ENCODE results near the gene NDUFA8. TPM values are rescaled to one million over a fixed set of nuclear protein-coding genes. Genes with fewer than 3 reads are reported as not detected.

Gene NDUFA8
- total RNA-seq, 2 donors from 2014 or later: 40.7 to 58.2 TPM

GRCh38 chr9:122129969-122130368 lies 29.6 kb downstream of the NDUFA8 start:
- Mint-ChIP-seq H3K27ac (no peak overlapping the region), H3K36me3 (no peaks in the 10 kb centered on the region)

GRCh38 chr9:122128969-122129343 lies 30.6 kb downstream of the NDUFA8 start:
- Mint-ChIP-seq H3K27ac (no peak overlapping the region), H3K36me3 (no peaks in the 10 kb centered on the region), H3K9me3 (no peaks in the 10 kb centered on the region)
- DNase-seq (ENCODE audit: low spot score in 2 of 2) (no peak), ATAC-seq (no peak)

More at GRCh38 chr9:122129969-122130368, 29.6 kb downstream of the NDUFA8 start:
- no peak for DNase-seq (ENCODE audit: low spot score in 2 of 2)
- ATAC-seq: no peak
- H3K9me3 Mint-ChIP-seq: no peaks in the 10 kb centered on the region

DNA sequence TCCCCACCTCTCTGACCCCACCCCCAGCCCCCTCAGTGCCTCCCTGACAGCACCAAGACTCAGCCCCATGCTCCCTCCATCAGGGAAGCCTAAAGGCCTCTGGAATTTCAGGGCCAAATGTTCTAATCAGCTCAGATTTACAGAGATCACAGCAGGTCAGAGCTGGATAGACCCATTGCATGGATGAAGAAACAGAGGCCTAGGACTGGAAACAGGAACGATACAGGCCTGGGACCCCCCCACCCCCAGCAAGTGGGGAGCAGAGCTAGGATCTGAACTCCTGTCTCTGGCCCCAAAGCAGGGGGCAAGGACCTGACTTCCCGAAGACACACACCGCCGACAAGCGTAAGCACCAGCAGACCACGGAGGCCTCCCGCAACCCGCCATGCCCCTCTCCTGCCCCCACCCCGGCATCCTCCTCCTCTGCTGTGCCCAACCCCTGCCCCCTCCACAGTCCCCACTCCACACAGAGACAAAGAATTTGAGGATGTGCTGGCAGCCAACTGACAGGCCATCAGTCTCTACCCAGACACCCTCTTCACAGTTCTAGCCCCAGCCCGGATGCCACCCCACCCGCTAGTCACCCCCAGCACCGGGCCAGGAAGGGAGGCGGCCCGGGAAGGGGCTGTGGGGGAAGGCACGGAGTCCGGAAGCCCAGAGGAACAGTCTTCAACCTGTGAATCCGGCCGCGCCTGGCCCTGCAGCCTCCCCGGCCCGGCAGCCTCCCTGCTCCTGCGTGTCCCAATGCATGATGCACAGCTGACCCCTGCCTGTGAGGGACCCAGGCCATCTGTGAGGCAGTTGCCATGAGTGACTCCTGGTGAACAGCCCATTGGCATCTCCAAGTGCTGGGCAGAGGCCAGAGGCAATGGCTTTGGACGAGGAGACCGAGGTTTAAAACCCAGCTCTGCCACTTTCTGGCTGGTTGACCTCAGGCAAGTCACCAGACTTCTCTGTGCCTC lies 31.3 kb downstream of the NDUFA8 start:
- no peak overlapping the region for H3K27ac Mint-ChIP-seq
- ATAC-seq: no peak
- no peaks in the 10 kb centered on the region for H3K9me3 Mint-ChIP-seq
- H3K36me3 Mint-ChIP-seq: no peaks in the 10 kb centered on the region
- DNase-seq (ENCODE audit: low spot score in 2 of 2): no peak

DNA sequence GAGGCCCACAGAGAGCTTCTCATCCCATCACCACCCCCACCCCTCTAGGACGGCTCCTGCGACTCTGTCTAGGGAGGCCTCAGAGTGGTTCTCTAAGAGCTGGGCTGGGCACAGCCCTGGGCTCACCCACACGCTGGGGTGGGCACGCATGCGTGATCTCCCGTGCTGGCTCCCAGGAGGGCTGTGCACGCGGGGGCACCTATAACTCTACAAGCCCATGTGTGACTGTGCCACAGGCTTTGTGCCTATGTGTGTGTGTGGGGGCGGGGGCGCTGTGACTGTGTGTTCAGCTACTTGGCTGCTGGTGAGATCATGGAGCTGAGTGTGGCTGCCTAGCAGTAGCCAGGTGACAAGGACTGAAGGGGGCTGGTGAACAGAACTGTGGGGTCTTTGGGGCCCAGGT lies 32.2 kb downstream of the NDUFA8 start:
- ATAC-seq (no peak), DNase-seq (ENCODE audit: low spot score in 2 of 2) (no peak)
- H3K36me3 Mint-ChIP-seq: no peaks in the 10 kb centered on the region
- no peaks in the 10 kb centered on the region for H3K9me3 Mint-ChIP-seq
- H3K27ac Mint-ChIP-seq: no peak overlapping the region

- Mint-ChIP-seq H3K9me3 (no peaks in the 10 kb centered on the region), H3K27ac (no peak overlapping the region)
Measured at GRCh38 chr9:122126331-122127261, 33.0 kb downstream of the NDUFA8 start.

GRCh38 chr9:122125509-122126330 lies 33.9 kb downstream of the NDUFA8 start:
- Mint-ChIP-seq H3K9me3 (no peaks in the 10 kb centered on the region), H3K36me3 (no peaks in the 10 kb centered on the region), H3K27ac (no peak overlapping the region)
- peak; percentile 15 to 19 for ATAC-seq
- no peak for DNase-seq (ENCODE audit: low spot score in 2 of 2)

More at GRCh38 chr9:122126331-122127261, 33.0 kb downstream of the NDUFA8 start:
- no peak for ATAC-seq
- no peaks in the 10 kb centered on the region for H3K36me3 Mint-ChIP-seq
- peak in 1 of 2 donors; percentile 27 for DNase-seq (ENCODE audit: low spot score in 2 of 2)

- Mint-ChIP-seq H3K27ac (no peak overlapping the region), H3K36me3 (no peaks in the 10 kb centered on the region), H3K9me3 (no peaks in the 10 kb centered on the region)
- peak; percentile 81 to 88 for ATAC-seq
- peak; percentile 65 to 85 for DNase-seq (ENCODE audit: low spot score in 2 of 2)
Measured at GRCh38 chr9:122125158-122125508, 34.4 kb downstream of the NDUFA8 start.

- no peaks in the 10 kb centered on the region for H3K36me3 Mint-ChIP-seq
- H3K9me3 Mint-ChIP-seq: no peaks in the 10 kb centered on the region
- DNase-seq (ENCODE audit: low spot score in 2 of 2): no peak
- no peak overlapping the region for H3K27ac Mint-ChIP-seq
- ATAC-seq: no peak
Measured at GRCh38 chr9:122124528-122124927, 35.1 kb downstream of the NDUFA8 start.

- no peaks in the 10 kb centered on the region for H3K36me3 Mint-ChIP-seq
- no peak overlapping the region for H3K27ac Mint-ChIP-seq
- ATAC-seq (no peak), DNase-seq (ENCODE audit: low spot score in 2 of 2) (no peak)
- no peaks in the 10 kb centered on the region for H3K9me3 Mint-ChIP-seq
Measured at GRCh38 chr9:122124048-122124447, 35.5 kb downstream of the NDUFA8 start.

DNA sequence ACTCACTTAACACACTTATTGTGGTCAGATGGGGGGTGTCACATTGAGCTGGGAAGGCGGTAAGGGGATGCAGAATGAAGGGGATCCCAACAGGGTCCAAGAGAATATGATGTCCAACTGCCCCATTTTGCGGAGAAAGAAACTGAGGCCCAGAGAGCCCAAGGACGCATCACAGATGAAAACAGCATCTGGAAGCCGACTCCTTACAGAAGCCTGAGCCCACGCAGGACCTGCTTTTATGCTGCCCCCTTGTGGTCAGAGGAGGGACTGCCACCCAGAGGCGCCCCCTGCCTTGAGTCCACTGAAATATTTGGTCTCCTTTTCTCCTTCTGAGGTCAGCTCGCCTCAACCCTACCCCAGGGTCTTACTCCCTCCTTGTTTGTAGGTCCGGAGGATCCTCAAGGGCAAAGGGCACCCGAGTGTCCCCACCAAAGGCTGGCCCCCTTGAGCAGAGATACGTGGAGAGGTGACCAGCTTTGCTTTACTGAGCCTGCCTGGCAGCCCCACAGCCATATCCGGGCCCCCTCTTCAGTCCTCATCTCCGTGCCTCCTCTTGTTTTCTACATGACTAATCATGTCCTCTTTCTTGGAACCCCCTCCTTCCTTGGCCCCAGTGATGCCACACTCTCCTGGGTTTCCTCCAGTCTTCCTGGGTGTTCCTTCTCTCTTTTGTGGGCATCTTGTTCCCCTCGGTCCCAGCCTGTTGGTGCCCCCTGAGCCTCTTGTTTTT lies 36.5 kb downstream of the NDUFA8 start:
- no peaks in the 10 kb centered on the region for H3K36me3 Mint-ChIP-seq

GRCh38 chr9:122122468-122122867 lies 37.1 kb downstream of the NDUFA8 start:
- H3K27ac Mint-ChIP-seq: no peak overlapping the region
- H3K9me3 Mint-ChIP-seq: no peaks in the 10 kb centered on the region
- DNase-seq (ENCODE audit: low spot score in 2 of 2) (no peak), ATAC-seq (no peak)
- H3K36me3 Mint-ChIP-seq: no peaks in the 10 kb centered on the region

More for the DNA sequence above, 36.5 kb downstream of the NDUFA8 start:
- Mint-ChIP-seq H3K27ac (no peak overlapping the region), H3K9me3 (no peaks in the 10 kb centered on the region)
- peak in 1 of 2 donors; percentile 82 for DNase-seq (ENCODE audit: low spot score in 2 of 2)
- ATAC-seq: peak; percentile 50 to 64

DNA sequence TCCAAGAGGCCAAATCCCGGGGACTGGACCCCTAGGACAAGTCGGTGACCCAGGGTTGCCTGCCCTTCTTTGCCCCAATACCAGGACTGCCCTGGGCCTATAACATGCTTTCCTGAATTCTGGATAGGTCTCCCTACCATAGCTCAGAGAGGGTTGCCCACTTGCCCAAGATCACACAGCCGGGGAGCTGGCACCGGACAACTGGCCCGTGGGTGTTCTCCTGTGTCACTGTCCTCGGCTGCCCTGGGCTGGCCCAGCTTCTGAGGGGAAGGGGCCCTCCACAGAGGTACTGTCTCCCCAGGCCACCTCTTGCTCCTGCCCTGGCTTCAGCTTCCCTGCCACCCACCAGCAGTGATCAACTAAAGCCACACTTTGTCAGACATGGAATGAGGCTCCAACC lies 37.6 kb downstream of the NDUFA8 start:
- no peak overlapping the region for H3K27ac Mint-ChIP-seq
- no peaks in the 10 kb centered on the region for H3K9me3 Mint-ChIP-seq
- DNase-seq (ENCODE audit: low spot score in 2 of 2) (no peak), ATAC-seq (no peak)
- no peaks in the 10 kb centered on the region for H3K36me3 Mint-ChIP-seq

- DNase-seq (ENCODE audit: low spot score in 2 of 2) (no peak), ATAC-seq (no peak)
- no peaks in the 10 kb centered on the region for H3K36me3 Mint-ChIP-seq
- no peak overlapping the region for H3K27ac Mint-ChIP-seq
- no peaks in the 10 kb centered on the region for H3K9me3 Mint-ChIP-seq
Measured at GRCh38 chr9:122121391-122121790, 38.2 kb downstream of the NDUFA8 start.

DNA sequence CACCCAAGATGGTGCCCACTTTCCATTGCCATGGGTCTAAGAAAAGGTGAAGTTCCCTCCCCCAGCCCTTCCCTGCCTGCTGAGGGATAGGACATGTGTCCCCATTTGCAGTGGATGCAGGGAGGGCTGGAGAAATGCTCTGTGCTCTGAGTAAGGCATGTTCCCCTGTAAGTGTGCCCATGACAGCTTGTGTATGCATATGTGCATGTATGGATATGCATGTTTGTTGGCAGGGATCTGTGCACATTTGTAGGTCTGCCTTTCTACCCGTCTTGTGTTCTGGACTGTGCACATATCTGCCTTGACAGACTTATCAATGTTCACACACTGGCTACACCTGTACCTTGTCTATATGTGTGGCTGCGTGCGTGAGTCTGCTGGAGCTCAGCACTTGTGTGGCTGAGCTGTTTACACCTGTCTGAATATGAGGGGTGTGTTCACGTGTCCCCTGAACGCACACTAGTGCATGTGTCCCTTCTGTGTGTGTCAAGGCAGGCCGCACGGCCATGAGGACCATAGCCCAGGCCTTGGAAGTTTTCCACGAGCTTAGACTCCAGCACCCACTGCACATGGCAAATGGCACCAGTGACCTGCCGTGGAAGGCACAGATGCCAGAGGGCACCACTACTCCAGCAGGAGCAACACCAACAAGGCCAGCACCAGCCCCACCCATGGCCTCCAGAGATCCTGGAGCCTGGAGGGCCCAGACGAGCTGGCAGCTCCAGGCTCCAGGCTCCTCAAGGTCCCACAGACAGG lies 39.1 kb downstream of the NDUFA8 start:
- no peak for DNase-seq (ENCODE audit: low spot score in 2 of 2)
- no peaks in the 10 kb centered on the region for H3K36me3 Mint-ChIP-seq
- H3K27ac Mint-ChIP-seq: no peak overlapping the region
- ATAC-seq: no peak
- H3K9me3 Mint-ChIP-seq: no peaks in the 10 kb centered on the region

- no peak for ATAC-seq
- H3K36me3 Mint-ChIP-seq: no peaks in the 10 kb centered on the region
- no peaks in the 10 kb centered on the region for H3K9me3 Mint-ChIP-seq
- no peak for DNase-seq (ENCODE audit: low spot score in 2 of 2)
- no peak overlapping the region for H3K27ac Mint-ChIP-seq
Measured at GRCh38 chr9:122119721-122120120, 39.9 kb downstream of the NDUFA8 start.

Data from activated naive CD4-positive, alpha-beta T cell treated with anti-CD3 and anti-CD28 coated beads, Interleukin-2, amount 50 U/mL, for 72 hours (primary cell).